ENCODE measurements around the gene TMEM184A.

TMEM184A gene

GRCh38 chr7:1555813-1556543 is at the start of gene TMEM184A:
TMEM184A (minus strand) TSS chr7:1556205; CDS start chr7:1555484, 721 bp downstream.
- DNase-seq (ENCODE audit: low read depth in 2 of 2) = no peak

GRCh38 chr7:1604383-1604782 is 48.4 kb upstream of the TMEM184A start:
- no peak for DNase-seq (ENCODE audit: low read depth in 2 of 2)

- no peak for DNase-seq (ENCODE audit: low read depth in 2 of 2)
Observed at GRCh38 chr7:1603346-1604225, 47.6 kb upstream of the TMEM184A start.

- no peak for DNase-seq (ENCODE audit: low read depth in 2 of 2)
Observed at GRCh38 chr7:1602386-1602785, 46.4 kb upstream of the TMEM184A start.

GRCh38 chr7:1601956-1602355 is 46.0 kb upstream of the TMEM184A start:
- no peak for DNase-seq (ENCODE audit: low read depth in 2 of 2)

- DNase-seq (ENCODE audit: low read depth in 2 of 2) = no peak
Observed at GRCh38 chr7:1599640-1600395, 43.8 kb upstream of the TMEM184A start.

- DNase-seq (ENCODE audit: low read depth in 2 of 2) = no peak
Observed at GRCh38 chr7:1598961-1599639, 43.1 kb upstream of the TMEM184A start.

- DNase-seq (ENCODE audit: low read depth in 2 of 2) = no peak
Observed at GRCh38 chr7:1598286-1598685, 42.3 kb upstream of the TMEM184A start.

- no peak for DNase-seq (ENCODE audit: low read depth in 2 of 2)
Observed at GRCh38 chr7:1597791-1598190, 41.8 kb upstream of the TMEM184A start.

GRCh38 chr7:1597066-1597760 is 41.2 kb upstream of the TMEM184A start:
- no peak for DNase-seq (ENCODE audit: low read depth in 2 of 2)

GRCh38 chr7:1596181-1597043 is 40.4 kb upstream of the TMEM184A start:
- DNase-seq (ENCODE audit: low read depth in 2 of 2) = no peak

GRCh38 chr7:1595636-1596035 is 39.6 kb upstream of the TMEM184A start:
- no peak for DNase-seq (ENCODE audit: low read depth in 2 of 2)

GRCh38 chr7:1595027-1595426 is 39.0 kb upstream of the TMEM184A start:
- DNase-seq (ENCODE audit: low read depth in 2 of 2) = no peak

GRCh38 chr7:1593904-1594421 is 38.0 kb upstream of the TMEM184A start:
- DNase-seq (ENCODE audit: low read depth in 2 of 2) = no peak

- DNase-seq (ENCODE audit: low read depth in 2 of 2) = no peak
Observed at GRCh38 chr7:1593091-1593866, 37.3 kb upstream of the TMEM184A start.

GRCh38 chr7:1592299-1592871 is 36.4 kb upstream of the TMEM184A start:
- DNase-seq (ENCODE audit: low read depth in 2 of 2) = no peak

GRCh38 chr7:1591876-1592275 is 35.9 kb upstream of the TMEM184A start:
- DNase-seq (ENCODE audit: low read depth in 2 of 2) = no peak

GRCh38 chr7:1591396-1591795 is 35.4 kb upstream of the TMEM184A start:
- DNase-seq (ENCODE audit: low read depth in 2 of 2) = no peak

- no peak for DNase-seq (ENCODE audit: low read depth in 2 of 2)
Observed at GRCh38 chr7:1590887-1591286, 34.9 kb upstream of the TMEM184A start.
